Anterior cingulate cortex (tissue), 58 donors: Measurements from ENCODE around the gene RARS2.
"Not testable (repeated sequence)": the region's sequence is repeated elsewhere in the genome, so short reads cannot be mapped to it uniquely, and the experiment has no call there.

ENCODE experiments used
- DNase-seq, 58 donors: peaks; one replicate each; lab custom pipeline; 2025; lab: John Stamatoyannopoulos, UW

The RARS2 gene

GRCh38 chr6:87514831-87515230, 75.0 kb downstream of the RARS2 start:
- DNase-seq = no peak

GRCh38 chr6:87504441-87504840, 85.3 kb downstream of the RARS2 start:
- no peak for DNase-seq

- no peak for DNase-seq
Measured at GRCh38 chr6:87501809-87502572, 87.8 kb downstream of the RARS2 start.

- no peak for DNase-seq
Measured at GRCh38 chr6:87498048-87498447, 91.7 kb downstream of the RARS2 start.

GRCh38 chr6:87494761-87495422, 94.9 kb downstream of the RARS2 start:
- no peak for DNase-seq

GRCh38 chr6:87489326-87489725, 100.5 kb downstream of the RARS2 start:
- not testable (repeated sequence) for DNase-seq

GRCh38 chr6:87487555-87487954, 102.2 kb downstream of the RARS2 start:
- no peak for DNase-seq

GRCh38 chr6:87484491-87484890, 105.3 kb downstream of the RARS2 start:
- no peak for DNase-seq

- peak in 1 of 58 donors; percentile 1 for DNase-seq
Measured at GRCh38 chr6:87483929-87484328, 105.9 kb downstream of the RARS2 start.

GRCh38 chr6:87482366-87482765, 107.4 kb downstream of the RARS2 start:
- DNase-seq = no peak

GRCh38 chr6:87481931-87482330, 107.9 kb downstream of the RARS2 start:
- DNase-seq = no peak

GRCh38 chr6:87473419-87473903, 116.3 kb downstream of the RARS2 start:
- peak in 7 of 58 donors; percentile 11 to 62 (median 40) for DNase-seq

GRCh38 chr6:87472525-87473418, 117.0 kb downstream of the RARS2 start, which contains the start of gene SLC35A1:
SLC35A1 (plus strand) TSS chr6:87472974; CDS start chr6:87473004, 30 bp downstream.
- DNase-seq = peak; percentile 18 to 93 (median 83)

GRCh38 chr6:87465051-87465450, 124.7 kb downstream of the RARS2 start:
- no peak for DNase-seq
